B cell (primary cell): ENCODE data around the gene GNAT3.

Experiments used
- EZH2 ChIP-seq: IDR thresholded peaks from 2 replicates; pipeline ENCODE4 v1.6.1; 2012; ENCODE audit warnings: borderline replicate concordance, low read depth, mild to moderate bottlenecking, moderate library complexity, low read length; ENCODE audit not compliant: insufficient read depth, poor library complexity, severe bottlenecking
- TF ChIP-seq, protein P1 (sequence below): fragments of 200-600 bp; IDR thresholded peaks from one replicate; pipeline ENCODE4 v1.8.0; 2022; ENCODE audit warnings: antibody characterized with exemption, mild to moderate bottlenecking

DNA sequence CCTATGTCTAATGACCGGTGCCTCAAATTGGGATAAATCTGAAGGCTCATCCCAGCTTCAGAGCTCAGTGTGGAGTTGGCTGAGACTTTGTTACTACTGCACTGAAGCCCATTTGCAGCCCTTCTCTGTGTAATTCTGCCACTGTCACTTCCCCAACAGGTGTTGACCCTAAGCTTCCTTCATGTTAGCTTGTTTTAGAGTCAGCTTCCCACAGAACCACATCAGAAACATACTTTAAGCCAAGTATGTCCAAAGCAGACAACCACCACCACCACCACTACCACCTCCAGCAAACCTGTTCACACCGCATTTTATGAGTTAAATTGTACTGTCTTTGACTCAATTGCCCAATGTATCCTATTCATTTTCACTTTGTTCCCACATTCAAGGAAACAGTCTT, 25.2 kb upstream of the GNAT3 start:
- TF ChIP-seq, protein P1, sequence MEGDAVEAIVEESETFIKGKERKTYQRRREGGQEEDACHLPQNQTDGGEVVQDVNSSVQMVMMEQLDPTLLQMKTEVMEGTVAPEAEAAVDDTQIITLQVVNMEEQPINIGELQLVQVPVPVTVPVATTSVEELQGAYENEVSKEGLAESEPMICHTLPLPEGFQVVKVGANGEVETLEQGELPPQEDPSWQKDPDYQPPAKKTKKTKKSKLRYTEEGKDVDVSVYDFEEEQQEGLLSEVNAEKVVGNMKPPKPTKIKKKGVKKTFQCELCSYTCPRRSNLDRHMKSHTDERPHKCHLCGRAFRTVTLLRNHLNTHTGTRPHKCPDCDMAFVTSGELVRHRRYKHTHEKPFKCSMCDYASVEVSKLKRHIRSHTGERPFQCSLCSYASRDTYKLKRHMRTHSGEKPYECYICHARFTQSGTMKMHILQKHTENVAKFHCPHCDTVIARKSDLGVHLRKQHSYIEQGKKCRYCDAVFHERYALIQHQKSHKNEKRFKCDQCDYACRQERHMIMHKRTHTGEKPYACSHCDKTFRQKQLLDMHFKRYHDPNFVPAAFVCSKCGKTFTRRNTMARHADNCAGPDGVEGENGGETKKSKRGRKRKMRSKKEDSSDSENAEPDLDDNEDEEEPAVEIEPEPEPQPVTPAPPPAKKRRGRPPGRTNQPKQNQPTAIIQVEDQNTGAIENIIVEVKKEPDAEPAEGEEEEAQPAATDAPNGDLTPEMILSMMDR, result no peak
- no peak for TF ChIP-seq EZH2
